Central memory CD4-positive, alpha-beta T cell (primary cell): ENCODE measurements around the gene FAM204A.

Experiments used
- DNase-seq: peaks from one replicate; pipeline ENCODE4 v3.0.0; 2022

FAM204A gene

GRCh38 chr10:118330295-118331076 is 11.6 kb downstream of the FAM204A start:
- DNase-seq: no peak

DNA sequence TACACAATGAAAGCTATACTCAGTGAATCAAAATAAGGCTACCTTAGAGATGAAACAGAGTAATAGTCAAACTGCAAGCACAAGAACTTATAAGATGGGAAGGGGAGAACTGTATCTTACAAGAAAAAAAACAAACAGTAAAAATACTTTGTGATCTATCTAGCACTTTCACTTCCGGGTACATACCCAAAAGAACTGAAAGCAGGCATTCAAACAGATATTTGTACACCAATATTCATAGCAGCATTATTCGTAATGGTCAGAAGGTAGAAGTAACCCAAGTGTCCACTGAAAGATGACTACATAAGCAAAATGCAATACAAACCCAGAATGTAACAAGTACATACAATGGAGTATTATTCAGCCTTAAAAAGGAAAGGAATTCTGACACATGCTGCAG is 18.0 kb downstream of the FAM204A start:
- no peak for DNase-seq

DNA sequence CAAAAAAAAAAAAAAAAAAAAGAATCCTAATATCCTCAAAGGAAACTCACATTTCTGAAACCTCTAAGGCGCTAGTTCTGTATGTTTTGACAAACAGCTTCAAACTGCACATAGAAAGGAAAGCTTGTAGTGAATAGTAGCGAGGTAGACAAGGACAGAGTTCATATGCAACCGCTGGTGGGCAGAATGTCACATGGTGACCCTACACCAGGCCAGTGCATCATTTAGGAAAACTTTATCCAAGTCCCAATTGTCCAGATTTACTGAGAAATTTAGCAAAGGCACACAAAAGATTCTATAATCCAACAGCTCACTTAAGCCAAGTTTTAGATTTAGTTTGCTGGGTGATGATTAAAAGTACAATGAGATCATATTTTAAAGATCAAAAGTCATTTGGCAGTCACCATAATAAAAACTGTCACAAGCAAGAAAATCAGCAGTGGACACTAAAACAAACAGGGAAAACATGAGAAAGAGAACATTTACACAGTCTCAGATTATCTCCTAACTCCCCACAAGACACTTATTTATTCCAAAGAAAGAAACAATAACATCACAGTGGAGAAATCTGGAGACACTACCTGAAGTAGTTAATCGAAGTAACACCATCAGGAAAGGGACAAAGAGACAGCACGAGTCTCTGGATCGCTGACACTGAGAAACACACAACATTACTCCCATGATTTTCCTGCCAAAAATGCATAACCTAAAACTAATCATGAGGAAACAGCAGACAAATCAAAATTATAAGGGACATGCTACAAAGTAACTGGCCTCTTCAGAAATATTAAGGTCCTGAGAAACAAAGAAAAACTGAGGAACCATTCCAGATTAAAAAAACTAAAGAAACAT is 20.2 kb downstream of the FAM204A start:
- no peak for DNase-seq

GRCh38 chr10:118315629-118316028 is 26.5 kb downstream of the FAM204A start:
- DNase-seq: no peak

- no peak for DNase-seq
These were observed 27.2 kb downstream of the FAM204A start for GRCh38 chr10:118314882-118315281.

DNA sequence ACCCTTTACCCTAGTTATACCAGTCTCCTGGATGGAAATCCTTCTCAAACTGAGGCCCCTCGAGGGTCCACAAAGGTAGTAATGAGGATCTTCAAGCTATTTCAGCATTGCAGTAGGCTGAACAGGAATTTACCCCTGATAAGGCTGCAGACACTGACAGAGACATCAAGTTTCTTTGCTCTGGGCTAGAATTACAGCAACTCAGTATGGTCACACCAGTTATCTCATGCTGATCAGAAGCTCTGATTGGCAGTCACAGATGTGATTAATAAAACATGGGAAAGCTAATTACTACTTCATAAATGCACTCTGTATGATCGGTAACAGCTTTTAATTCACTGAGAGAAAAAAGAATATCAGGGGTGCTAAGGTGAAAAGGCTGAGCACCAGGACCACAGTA is 30.6 kb downstream of the FAM204A start:
- DNase-seq: no peak

DNA sequence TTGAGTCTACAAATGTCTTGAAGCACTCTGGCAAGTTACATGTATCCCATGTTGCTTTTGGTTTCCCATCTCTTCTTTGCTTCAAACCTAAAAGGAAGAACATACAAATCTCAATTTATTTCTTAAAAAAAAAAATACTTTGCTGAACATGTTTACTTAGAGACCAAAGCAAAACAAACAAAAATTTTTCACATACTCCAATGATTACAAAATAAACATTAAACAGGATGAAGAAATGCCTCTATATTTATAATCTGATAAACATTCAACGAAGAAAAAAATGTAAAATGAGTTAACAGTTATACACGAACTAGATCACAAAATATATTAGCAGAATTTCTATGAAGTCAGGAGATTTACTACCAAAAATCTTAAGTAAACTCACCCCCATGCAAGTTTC is 31.3 kb downstream of the FAM204A start:
- no peak for DNase-seq

DNA sequence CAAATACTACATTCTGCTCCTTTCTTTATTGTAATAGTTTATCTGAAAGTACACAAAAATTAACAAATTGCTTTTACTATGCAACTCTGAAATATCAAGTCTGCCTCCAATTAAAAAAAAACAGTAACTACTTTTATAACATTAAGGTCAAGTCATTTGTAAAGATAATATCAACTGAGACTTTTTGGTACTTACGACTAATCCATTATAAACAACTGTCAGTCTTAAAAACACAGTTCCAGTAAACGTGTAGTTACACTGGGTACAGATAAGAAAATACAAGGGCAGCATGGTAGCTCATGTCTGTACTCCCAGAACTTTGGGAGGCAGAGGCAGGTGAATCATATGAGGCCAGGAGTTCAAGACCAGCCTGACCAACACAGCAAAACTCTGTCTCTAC is 32.2 kb downstream of the FAM204A start:
- DNase-seq: no peak

- DNase-seq: no peak
These were observed 33.5 kb downstream of the FAM204A start for GRCh38 chr10:118308664-118309063.

DNA sequence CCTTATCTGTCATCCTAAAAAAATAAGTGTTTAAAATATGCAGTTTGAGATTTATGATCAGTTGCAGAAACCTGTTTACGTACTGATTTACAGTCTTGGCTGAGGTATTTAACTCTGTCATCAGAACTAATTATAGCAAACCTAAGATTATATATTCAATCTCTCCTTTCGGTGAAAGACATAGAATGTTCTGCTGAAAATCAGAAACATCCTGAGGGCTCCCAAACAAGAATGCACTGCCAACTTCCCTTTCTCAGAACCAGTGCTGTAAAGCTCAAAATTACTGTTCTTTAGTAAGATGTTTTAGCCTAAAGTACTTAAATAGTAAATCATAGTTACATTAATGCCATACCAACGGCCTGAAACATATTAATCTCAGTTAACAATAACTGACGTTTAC is 34.3 kb downstream of the FAM204A start:
- no peak for DNase-seq

- DNase-seq: no peak
These were observed 34.9 kb downstream of the FAM204A start for GRCh38 chr10:118307220-118307619.

GRCh38 chr10:118305730-118306129 is 36.4 kb downstream of the FAM204A start:
- DNase-seq: no peak

DNA sequence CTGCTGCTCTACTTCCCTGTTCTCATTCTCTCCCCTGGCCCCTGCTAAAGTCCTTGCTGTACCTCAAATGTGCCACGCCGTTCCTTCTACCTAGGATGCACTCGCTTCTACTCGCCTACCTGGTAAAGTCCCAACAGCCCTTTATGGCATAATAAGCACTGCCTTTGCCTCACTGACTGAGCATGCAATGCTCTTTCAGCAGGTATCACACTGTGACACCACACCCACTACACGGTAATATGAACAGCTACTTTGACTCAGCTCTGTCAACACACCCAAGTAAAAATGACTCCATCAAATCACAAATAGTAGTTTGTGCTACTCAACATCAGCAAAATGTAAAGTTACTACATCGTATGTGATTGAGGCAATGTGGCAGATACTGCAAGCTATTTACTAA is 37.6 kb downstream of the FAM204A start:
- no peak for DNase-seq

DNA sequence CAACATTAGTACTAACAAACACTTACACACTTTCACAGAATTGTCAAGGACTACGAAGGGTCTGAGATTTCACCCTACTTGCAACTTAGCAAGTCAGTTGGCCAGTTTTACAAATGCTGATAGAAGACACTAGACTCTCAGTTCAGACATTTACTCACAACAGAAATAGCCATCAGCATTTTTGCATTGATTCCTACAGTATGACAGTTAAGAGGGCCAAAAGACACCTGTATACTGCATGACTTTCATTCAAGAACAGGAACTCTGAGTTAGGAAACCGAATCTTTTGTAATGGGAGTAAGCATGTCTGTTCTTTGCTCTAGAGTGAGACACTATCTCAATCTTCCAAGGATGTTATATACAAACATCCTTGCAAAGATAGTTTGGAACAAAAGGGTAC is 40.9 kb downstream of the FAM204A start:
- no peak for DNase-seq

GRCh38 chr10:118300320-118300719 is 41.8 kb downstream of the FAM204A start:
- DNase-seq: no peak

GRCh38 chr10:118298787-118299186 is 43.3 kb downstream of the FAM204A start:
- no peak for DNase-seq

GRCh38 chr10:118291122-118291521 is 51.0 kb downstream of the FAM204A start:
- no peak for DNase-seq

- no peak for DNase-seq
These were observed 51.6 kb downstream of the FAM204A start for GRCh38 chr10:118290471-118290995.

DNA sequence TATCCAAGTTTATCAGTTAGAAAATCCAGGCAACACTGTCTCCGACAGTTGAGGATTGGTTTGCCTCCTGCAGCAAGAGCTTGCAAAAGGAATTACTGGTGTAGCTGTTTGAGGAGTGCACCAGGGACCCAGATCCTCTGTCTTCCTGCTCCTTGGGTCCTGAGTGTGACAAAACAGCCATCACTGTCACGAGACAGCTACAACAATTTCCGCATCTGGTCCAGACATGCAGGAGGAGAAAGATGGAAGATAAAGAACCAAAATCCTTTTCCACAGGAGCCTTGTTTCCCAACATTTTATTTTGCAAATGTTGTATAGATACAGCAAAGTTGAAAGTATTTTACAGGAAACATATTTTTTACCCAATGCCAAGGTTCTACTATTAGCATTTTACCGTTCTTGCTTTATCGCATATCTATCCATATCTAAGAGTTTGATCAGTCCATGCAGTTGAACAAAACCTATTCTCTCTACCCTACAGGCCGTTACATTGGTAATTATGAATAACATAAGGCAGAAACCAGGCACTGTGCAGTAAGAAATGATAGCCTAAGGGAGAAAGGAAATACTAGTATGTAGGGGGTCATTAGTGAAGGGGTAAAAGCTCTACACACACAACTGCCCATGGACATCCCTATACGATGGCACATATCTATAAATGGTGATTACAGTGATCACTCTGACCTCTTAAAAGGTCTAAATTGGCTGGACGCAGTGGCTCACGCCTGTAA is 54.9 kb downstream of the FAM204A start:
- no peak for DNase-seq

DNA sequence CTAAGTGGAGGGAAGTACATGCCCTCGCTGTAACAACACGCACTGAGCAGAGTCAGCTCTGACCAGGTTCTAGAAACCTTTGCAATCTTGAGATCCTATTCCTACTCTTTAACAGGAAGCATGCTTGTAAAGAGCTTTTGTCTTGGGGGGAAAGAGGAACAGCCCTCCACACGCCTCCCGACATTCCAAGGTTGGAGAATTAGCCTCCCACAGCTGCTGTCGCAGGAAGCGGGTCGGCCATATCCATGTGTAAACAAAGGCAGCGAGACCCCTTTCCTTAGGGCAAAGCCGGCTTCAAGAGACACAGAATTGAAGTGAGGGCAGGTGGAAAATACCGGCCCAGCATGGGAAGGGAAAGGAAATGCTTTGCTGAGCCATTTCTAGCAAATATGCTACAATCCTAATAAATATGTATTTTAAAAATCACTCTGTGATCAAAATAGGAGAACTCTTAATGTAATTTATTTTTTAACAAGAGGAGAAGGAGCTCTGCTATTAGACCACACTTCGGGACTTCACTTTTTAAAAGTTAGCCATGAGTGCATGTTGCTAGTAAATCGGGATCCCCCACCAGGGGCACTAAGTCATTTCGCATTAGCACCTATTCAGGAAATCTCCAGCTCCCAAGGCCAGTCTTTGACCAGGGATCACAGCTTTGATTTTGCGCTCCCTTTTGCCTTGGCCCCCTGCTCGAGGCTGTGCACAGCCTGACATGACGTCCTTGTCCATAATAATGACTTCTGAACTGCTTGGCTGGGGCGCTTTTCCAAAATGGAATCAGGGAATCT is 55.9 kb downstream of the FAM204A start:
- DNase-seq: no peak

DNA sequence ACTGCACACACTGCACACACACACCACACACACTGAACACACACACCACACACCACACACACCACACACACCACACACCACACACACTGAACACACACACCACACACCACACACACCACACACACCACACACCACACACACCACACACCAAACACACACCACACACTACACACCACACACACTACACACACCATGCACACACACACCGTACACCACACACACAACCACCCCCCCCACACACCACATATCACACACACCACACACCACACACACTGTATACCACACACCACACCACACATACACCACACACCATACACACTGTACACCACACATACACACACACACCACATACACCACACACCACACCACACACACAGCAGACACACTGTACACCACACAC is 59.5 kb downstream of the FAM204A start:
- DNase-seq: no peak

GRCh38 chr10:118278649-118279048 is 63.5 kb downstream of the FAM204A start:
- DNase-seq: no peak
